ENCODE data around the gene ADGRE3. TPM values are rescaled to one million over a fixed set of nuclear protein-coding genes. Genes with fewer than 3 reads are reported as not detected.
A peak's percentile ranks its signal among the peaks of the same experiment; 100 is the strongest.

The ADGRE3 gene
- total and polyA plus RNA-seq, 2 donors (not counting 1 experiment from before 2014, with no cell fraction given), result 0.17 to 0.46 TPM

DNA sequence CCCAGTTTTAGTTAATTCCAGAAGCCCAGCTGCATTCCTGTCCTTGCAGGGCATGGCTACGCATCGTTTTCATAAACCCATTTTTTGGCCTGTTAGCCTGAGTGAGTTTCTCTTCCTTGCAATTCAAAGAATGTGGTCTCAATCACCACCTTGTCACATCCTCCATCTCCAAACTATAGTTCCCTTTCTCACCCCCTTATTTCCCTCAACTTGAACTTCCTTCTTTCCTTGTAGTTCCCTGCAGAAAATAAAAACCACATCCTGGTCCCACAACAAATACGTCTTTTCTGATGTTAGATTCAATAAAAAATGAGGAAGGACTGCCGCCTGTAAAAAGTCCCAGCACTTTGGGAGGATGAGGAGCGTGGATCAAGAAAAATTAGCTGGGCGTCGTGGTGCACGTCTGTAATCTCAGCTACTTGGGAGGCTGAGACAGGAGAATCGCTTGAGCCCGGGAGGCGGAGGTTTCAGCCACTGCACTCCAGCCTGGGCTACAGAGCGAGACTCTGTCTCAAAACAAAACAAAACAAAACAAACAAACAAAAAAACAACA, 13.2 kb downstream of the ADGRE3 start:
- no peak for DNase-seq
- Histone ChIP-seq H3K27ac (ENCODE audit: low read length in 2 of 2) (no peak overlapping the region), H3K4me2 (replicated peaks; ENCODE audit: low read depth, low read length, poor library complexity, severe bottlenecking) (peak overlapping the region; percentile 16)

More for the DNA sequence above, 13.2 kb downstream of the ADGRE3 start:
- H3K36me3 ChIP-seq (replicated peaks in 1 of 2; ENCODE audit: control extremely low read depth in 1 of 2, control insufficient read depth in 1 of 2, extremely low read depth in 1 of 2, insufficient read depth in 2 of 2, low read length in 1 of 2), result no peaks in the 10 kb centered on the region
- TF ChIP-seq EZH2 (IDR thresholded peaks at IDR 0.05; ENCODE audit: borderline replicate concordance, insufficient read depth, low read depth, low read length, poor library complexity, severe bottlenecking), result no peak
- no peak for TF ChIP-seq CTCF (IDR thresholded peaks at IDR 0.05)
- 16% methylated on average over 7 of the region's 12 CpGs for WGBS (ENCODE audit: insufficient coverage)
- no peak overlapping the region for H3K4me3 ChIP-seq (ENCODE audit: control extremely low read depth in 1 of 5, extremely low read depth in 1 of 5, insufficient read depth in 1 of 5, low read depth in 2 of 5, low read length in 4 of 5)
- no peak for ATAC-seq (ENCODE audit: low read depth)
- Mint-ChIP-seq H3K4me3 (no peak overlapping the region), H3K27me3 (no peaks in the 10 kb centered on the region), H3K9me3 (ENCODE audit: insufficient read depth) (no peaks in the 10 kb centered on the region), H3K27ac (no peak overlapping the region), H3K4me1 (peaks cover 13% of the 10 kb centered on the region)
- no peak overlapping the region for H3K9ac ChIP-seq (ENCODE audit: low read length)
- no peaks in the 10 kb centered on the region for H3K79me2 ChIP-seq (ENCODE audit: control insufficient read depth, insufficient read depth, low read length)
- H3K27me3 ChIP-seq (replicated peaks in 1 of 4; ENCODE audit: control extremely low read depth in 1 of 4, control insufficient read depth in 3 of 4, insufficient read depth in 4 of 4, low read length in 3 of 4), result no peaks in the 10 kb centered on the region
- H3K9me3 ChIP-seq (ENCODE audit: control extremely low read depth in 1 of 3, control insufficient read depth in 2 of 3, insufficient read depth in 1 of 3, low read length in 2 of 3), result no peaks in the 10 kb centered on the region
- no peaks in the 10 kb centered on the region for H4K20me1 ChIP-seq (ENCODE audit: control insufficient read depth, insufficient read depth, low read length, poor library complexity, severe bottlenecking)
- intact Hi-C loops (cut with micrococcal nuclease), result no loop called here
- CTCF ChIA-PET, result interaction anchor here (0.7 kb wide), 1 partner anchor 14 kb away, joined by 4 read pairs; no protein-coding TSS in a partner anchor
- no peak overlapping the region for H2AFZ ChIP-seq (ENCODE audit: insufficient read depth, low read depth, low read length, poor library complexity, severe bottlenecking)
- POLR2A ChIA-PET, result no interaction called here
- peaks cover 8% of the 10 kb centered on the region in 2 donors for H3K4me1 ChIP-seq (ENCODE audit: control insufficient read depth in 2 of 2, insufficient read depth in 2 of 2, low read length in 2 of 2)
